Right lobe of liver (tissue), 4 donors: ENCODE measurements around the gene WDR75.

Source experiments
- CTCF ChIP-seq, 4 donors: fragments of 200-600 bp in 3 of 4; fragments of 450-650 bp in 1 of 4; IDR thresholded peaks; one replicate each; pipeline versions ENCODE4 v1.5.1 to v1.8.0; 2016 to 2022; ENCODE audit warnings: antibody characterized with exemption in 4 of 4, mild to moderate bottlenecking in 2 of 4
- POLR2A ChIP-seq: fragments of 450-650 bp; IDR thresholded peaks from one replicate; pipeline ENCODE4 v1.6.1; 2017; ENCODE audit warnings: antibody characterized with exemption, mild to moderate bottlenecking
- donor health status: DM: no; HTN: no; CAD: no.
- donor health status: DM: no; HTN: no; CAD: no.
- donor health status: DM: no; HTN: yes; CAD: no.

- no peak for TF ChIP-seq POLR2A
- TF ChIP-seq CTCF (IDR thresholded peaks at IDR 0.05): no peak
Measured at GRCh38 chr2:189488008-189488310, 46.7 kb downstream of the WDR75 start.
